Mucosa of descending colon (tissue), 3 donors: Measurements from ENCODE around the gene POLR1D. TPM values are rescaled to one million over a fixed set of nuclear protein-coding genes. Genes with fewer than 3 reads are reported as not detected.

Experiments
- ATAC-seq: fragments of 200-7000 bp; cut with Tn5 transposase; one replicate; pipeline ENCODE4 v1.9.1; 2020; ENCODE audit warnings: mild to moderate bottlenecking, moderate library complexity
- DNase-seq, 3 donors: peaks; one replicate each; pipeline ENCODE4 v3.0.0-alpha.2; 2020
- H3K36me3 ChIP-seq: fragments of 200-600 bp; one replicate; pipeline ENCODE4 v1.8.0; 2021; ENCODE audit warnings: low read depth, mild to moderate bottlenecking
- H3K4me1 ChIP-seq: fragments of 200-600 bp; one replicate; pipeline ENCODE4 v1.8.0; 2021; ENCODE audit warnings: low read depth, mild to moderate bottlenecking
- H3K4me3 ChIP-seq: fragments of 200-600 bp; one replicate; pipeline ENCODE4 v1.8.0; 2021; ENCODE audit warnings: mild to moderate bottlenecking
- H3K9me3 ChIP-seq: fragments of 200-600 bp; one replicate; pipeline ENCODE4 v1.8.0; 2021; ENCODE audit warnings: mild to moderate bottlenecking
- intact Hi-C, 2 donors: fragments of 100-400 bp; cut with DNase I in 1 of 2; cut with micrococcal nuclease in 1 of 2; formaldehyde crosslinking; loops; one replicate each; pipeline versions ENCODE4 v1.11.0 to v1.11.1; 2022; cut with DNase I, micrococcal nuclease
- total RNA-seq, 3 donors: library from RNA; stranded (reverse); fragmentation: NEBNext Ultra II Directional in 2 of 3; extraction: Animal tissue kit (Norgen Biotek cat#: 25700) in 2 of 3; gene quantifications; one replicate each; pipeline versions ENCODE4 v1.2.1 to v1.2.4, GENCODE V29; 2021 to 2023
- TF ChIP-seq, protein P1 (sequence below): fragments of 200-600 bp; IDR thresholded peaks from one replicate; pipeline ENCODE4 v1.8.0; 2022; ENCODE audit warnings: antibody characterized with exemption, mild to moderate bottlenecking
- donor health status: DM: no; HTN: no; CAD: no; lungs with moderate emphysema.
- donor health status: DM: no; HTN: no; CAD: no.
- donor health status: DM: no; HTN: yes; CAD: no.

Gene POLR1D
- total RNA-seq, 3 donors from 2014 or later: 88.7 to 169 (median 91.0) TPM

DNA sequence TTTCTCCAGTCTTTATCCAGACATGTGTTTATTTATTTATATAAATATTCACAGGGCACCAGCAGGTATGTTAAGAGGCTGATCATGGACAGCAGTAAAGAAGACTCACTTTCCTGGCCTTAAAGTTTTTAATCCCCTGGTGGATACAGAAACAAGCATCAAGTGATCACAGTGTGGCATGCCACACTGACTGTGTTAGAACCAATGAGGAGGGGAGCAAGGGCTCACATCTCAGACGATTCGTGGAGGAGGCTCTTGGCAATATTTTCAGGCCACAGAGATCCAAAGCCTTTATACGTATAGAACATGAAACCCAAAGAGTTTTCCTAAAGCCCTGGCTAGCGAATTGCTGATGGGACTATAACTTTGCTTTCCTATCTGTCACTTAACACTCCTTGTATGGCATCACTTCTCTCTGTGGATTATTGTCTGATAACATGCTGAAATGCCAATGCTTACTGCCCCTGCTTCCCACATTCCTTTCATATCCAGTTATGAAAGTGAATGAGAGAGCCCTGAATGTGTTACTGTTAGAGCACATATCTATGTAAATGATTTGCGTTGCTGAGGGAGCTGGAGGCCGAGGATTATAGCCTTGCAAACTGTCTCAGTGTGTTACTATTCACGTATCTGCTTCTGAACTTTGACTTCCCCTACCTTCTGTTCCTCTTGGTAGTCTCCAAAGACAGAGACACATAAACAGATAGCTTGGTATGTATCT lies 37.6 kb downstream of the POLR1D start:
- no peaks in the 10 kb centered on the region for H3K9me3 ChIP-seq
- TF ChIP-seq, protein P1, sequence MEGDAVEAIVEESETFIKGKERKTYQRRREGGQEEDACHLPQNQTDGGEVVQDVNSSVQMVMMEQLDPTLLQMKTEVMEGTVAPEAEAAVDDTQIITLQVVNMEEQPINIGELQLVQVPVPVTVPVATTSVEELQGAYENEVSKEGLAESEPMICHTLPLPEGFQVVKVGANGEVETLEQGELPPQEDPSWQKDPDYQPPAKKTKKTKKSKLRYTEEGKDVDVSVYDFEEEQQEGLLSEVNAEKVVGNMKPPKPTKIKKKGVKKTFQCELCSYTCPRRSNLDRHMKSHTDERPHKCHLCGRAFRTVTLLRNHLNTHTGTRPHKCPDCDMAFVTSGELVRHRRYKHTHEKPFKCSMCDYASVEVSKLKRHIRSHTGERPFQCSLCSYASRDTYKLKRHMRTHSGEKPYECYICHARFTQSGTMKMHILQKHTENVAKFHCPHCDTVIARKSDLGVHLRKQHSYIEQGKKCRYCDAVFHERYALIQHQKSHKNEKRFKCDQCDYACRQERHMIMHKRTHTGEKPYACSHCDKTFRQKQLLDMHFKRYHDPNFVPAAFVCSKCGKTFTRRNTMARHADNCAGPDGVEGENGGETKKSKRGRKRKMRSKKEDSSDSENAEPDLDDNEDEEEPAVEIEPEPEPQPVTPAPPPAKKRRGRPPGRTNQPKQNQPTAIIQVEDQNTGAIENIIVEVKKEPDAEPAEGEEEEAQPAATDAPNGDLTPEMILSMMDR: no peak
- no peak overlapping the region for H3K4me3 ChIP-seq
- H3K4me1 ChIP-seq: no peaks in the 10 kb centered on the region
- no peaks in the 10 kb centered on the region for H3K36me3 ChIP-seq
- DNase-seq (no peak), ATAC-seq (no peak)
- intact Hi-C loops: no loop called here

DNA sequence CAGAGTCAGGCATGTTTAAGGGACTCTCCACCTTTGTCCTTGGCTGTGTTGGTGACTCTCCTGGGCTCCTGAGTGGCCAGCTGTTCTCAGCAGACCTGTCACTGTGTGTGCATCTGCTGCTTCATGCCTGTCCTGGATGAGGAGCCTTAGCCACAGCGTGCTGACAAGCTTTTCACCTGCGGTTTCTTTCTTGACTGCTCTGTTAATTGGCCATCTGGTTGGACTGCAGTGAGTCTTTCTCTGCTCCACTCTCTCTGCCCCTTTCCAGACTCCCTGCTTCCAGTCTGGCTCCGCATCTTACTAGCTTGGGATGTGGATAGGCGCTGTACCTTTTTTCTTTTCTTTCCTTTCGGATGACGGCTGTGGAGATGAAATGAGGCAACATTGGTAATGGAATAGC lies 38.8 kb downstream of the POLR1D start:
- H3K4me3 ChIP-seq: no peak overlapping the region
- ATAC-seq (no peak), DNase-seq (no peak)
- TF ChIP-seq, protein P1: no peak
- H3K9me3 ChIP-seq: no peaks in the 10 kb centered on the region
- H3K36me3 ChIP-seq: no peaks in the 10 kb centered on the region
- intact Hi-C loops: no loop called here
- H3K4me1 ChIP-seq: no peaks in the 10 kb centered on the region

DNA sequence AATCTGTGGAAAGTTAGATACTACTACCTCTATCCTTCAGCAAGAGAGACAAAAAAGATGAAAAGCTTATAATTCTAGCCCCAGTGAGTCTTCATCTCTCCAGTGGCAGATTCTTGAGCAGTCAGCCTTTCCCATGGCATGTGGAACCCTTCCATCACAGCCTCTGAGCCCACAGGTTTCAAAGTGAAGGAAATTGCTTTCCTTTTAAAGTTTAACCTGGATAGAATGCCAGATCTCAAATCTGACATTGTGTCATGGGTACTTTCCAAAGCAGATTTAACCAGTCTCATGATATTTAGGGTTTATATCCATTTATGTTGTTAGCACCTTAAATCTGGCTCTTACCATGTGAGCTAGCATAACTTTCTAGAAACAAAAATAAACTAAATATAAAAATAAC lies 39.3 kb downstream of the POLR1D start:
- ATAC-seq: no peak

DNA sequence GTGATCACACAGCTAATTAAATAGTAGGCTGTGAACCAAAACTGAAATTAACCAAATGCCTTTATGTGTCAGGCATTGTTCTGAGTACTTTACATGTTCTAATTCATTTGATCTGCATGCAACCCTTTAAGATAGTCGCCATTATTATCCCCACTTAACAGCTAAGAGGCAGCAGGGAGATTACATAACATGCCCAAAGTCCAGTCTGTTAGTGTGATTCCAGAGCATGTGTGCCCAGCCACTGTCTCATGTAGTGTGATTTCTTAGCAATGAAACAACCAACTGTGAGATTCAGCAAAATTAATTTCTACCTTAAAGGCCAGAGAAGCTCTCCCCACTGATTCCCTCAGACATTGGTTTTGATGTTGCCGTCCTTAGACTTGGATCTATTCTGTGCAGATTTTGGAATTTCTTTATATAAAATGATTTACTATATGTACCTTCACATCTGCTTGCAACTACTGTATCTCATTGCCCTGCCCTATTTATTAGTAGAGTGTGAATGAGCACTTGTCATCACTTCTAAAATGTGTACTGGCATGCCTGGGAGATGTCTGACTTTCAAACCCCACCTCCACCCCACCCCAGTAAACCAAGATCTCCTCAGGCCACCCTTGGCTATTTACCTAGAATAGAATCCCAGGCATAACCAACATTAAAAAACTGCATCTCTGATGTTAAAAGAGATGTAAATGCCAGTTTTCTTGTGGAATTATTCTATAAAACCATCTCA lies 41.2 kb downstream of the POLR1D start:
- no peak for DNase-seq
- no peak for ATAC-seq
- Histone ChIP-seq H3K9me3 (no peaks in the 10 kb centered on the region), H3K36me3 (no peaks in the 10 kb centered on the region), H3K4me1 (no peaks in the 10 kb centered on the region), H3K4me3 (no peak overlapping the region)
- TF ChIP-seq, protein P1: no peak
- intact Hi-C loops: no loop called here

More for the DNA sequence above, 39.3 kb downstream of the POLR1D start:
- no peak overlapping the region for H3K4me3 ChIP-seq
- no peaks in the 10 kb centered on the region for H3K36me3 ChIP-seq
- intact Hi-C loops: no loop called here
- no peak for DNase-seq
- H3K9me3 ChIP-seq: no peaks in the 10 kb centered on the region
- no peaks in the 10 kb centered on the region for H3K4me1 ChIP-seq
- TF ChIP-seq, protein P1: no peak

DNA sequence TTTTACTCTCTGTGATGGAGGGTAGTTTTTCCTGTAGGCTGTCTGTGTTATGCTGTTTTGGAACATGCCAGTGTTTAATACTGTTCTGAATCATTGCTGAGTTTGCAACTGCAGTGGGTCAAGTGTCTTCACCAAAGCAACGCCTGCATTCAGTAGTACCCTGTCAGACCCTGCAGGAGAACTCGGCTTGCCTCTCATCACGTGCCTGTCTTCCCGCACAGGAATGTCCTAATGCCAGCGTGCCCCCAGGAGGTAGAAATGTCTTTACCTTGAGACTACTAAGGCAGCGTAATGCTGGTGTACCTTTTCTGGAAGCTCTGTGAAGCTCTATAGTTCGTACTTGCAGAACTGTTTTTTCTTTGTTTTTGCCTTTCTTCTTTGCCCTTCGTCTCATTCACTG lies 42.3 kb downstream of the POLR1D start:
- Histone ChIP-seq H3K4me3 (no peak overlapping the region), H3K9me3 (no peaks in the 10 kb centered on the region), H3K4me1 (no peaks in the 10 kb centered on the region), H3K36me3 (no peaks in the 10 kb centered on the region)
- ATAC-seq: no peak
- TF ChIP-seq, protein P1: no peak
- DNase-seq: no peak
- intact Hi-C loops: no loop called here
